ENCODE data around the gene ATL1.

- TF ChIP-seq MAFK (conservative IDR thresholded peaks at IDR 0.05 in 1 of 2, IDR thresholded peaks at IDR 0.05 in 1 of 2; ENCODE audit: low read length in 2 of 2): no peak
- TF ChIP-seq JUND (CRISPR knock-in tag; IDR thresholded peaks at IDR 0.05): no peak
Observed at GRCh38 chr14:50562841-50563240, 2.9 kb downstream of the ATL1 start.

All from HepG2 (cell line).